GM18519 (cell line): ENCODE data around the gene PGBD2.
"Not testable (repeated sequence)": the region's sequence is repeated elsewhere in the genome, so short reads cannot be mapped to it uniquely, and the experiment has no call there.

Source experiments
- ATAC-seq: cut with Tn5 transposase; IDR thresholded peaks from one replicate; pipeline ENCODE4 v1.9.1; 2021; ENCODE audit warnings: mild to moderate bottlenecking, moderate library complexity; ENCODE audit not compliant: unreplicated experiment, low FRiP score

PGBD2 gene

GRCh38 chr1:248886237-248886895 is 19.7 kb upstream of the PGBD2 start:
- no peak for ATAC-seq

DNA sequence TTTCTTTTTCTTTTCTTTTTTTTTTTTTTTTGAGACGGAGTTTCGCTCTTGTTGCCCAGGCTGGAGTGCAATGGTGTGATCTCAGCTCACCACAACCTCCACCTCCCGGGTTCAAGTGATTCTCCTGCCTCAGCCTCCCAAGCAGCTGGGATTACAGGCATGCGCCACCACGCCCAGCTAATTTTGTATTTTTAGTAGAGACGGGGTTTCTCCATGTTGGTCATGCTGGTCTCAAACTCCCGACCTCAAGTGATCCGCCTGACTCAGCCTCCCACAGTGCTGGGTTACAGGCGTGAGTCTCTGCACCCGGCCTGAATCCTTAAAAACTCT is 16.2 kb upstream of the PGBD2 start:
- ATAC-seq: not testable (repeated sequence)

DNA sequence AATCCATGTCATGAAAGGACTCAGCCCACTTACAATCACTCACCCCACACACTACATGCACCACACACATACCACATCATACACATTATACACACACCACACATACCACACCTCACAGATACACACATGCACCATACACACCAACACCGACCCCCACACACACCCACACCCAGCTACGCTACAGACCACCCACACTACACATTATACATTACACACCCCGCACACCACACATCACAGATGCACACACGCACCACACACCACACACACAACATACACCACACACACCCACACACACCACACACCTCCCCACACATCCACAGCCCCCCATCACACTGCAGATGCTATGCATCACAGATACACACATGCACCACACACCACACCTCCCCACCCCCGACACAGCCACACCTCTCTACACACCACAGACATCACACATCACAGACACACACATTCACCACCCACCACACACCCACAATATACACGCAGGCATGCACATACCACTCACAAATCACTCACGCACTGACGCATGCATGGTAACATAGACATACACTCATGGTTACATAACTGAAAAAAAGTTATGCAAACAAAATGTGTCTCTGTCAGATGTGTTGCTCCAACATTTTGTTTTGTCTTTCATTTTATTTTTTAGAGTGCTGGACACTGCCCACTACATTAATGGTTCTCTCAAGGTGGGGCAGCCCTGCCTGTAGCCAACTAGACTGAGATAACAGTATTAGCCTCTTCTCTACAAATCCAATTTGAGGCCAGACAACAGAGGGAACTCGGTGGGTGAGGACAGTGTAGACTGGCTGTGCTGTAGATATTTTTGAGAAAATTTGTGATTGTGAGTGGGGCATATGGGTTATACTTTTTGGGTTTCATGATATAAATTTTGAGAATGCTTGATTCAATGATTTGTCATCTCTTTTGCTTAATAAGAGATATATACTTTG is 15.2 kb upstream of the PGBD2 start:
- no peak for ATAC-seq

DNA sequence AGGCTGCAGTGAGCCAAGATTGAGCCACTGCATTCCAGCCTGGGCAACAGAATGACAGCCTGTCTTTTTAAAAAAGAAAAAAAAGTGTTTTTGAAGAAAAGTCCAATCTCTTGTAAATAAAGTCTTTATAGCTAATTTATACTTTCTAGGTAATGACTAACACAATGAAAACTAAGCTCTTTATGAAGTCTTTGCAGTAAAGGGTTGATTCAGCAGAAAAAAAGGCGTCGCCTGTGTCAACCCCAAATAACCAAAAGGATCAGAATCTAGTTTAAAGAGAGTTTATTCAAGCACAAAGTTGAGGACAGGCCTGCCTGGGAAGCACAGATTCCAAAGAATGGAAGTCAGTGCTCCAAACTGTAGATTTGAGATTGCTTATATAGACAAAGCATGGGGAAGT is 14.3 kb upstream of the PGBD2 start:
- no peak for ATAC-seq

DNA sequence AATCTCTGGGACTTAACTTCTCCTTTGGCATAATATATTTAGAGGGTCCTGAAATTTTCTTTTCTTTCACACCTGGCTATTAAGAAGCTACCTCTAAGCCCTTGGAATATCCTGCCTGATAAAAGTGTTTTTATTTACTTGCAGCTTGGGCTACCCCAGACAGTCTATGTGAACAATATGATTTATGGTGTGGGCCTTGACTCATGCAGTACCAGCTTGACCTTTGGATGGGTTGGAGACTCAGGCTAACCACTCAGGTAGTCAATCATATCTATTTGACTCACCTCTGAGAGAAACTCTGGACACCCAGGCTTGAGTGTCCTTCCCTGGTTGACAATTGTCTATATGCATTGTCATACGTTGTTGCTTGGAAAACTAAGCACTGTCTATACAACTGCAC is 13.4 kb upstream of the PGBD2 start:
- no peak for ATAC-seq

DNA sequence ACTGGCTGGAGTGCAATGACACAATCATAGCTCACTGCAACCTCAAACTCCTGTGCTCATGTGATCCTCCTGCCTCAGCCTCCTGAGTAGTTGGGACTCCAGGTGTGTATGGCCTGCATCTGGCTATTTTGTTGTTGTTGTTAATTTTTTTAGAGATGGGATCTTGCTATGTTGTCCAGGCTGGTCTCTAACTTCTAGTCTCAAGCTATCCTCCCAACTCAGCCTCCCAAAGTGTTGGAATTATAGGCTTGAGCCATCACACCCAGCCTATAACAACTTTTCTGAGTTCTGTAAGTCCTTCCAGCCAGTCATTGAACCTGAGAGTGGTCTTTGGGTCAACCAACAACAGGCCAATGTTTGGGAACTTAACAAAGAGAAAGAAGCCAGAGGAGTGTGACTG is 11.2 kb upstream of the PGBD2 start:
- ATAC-seq: no peak

DNA sequence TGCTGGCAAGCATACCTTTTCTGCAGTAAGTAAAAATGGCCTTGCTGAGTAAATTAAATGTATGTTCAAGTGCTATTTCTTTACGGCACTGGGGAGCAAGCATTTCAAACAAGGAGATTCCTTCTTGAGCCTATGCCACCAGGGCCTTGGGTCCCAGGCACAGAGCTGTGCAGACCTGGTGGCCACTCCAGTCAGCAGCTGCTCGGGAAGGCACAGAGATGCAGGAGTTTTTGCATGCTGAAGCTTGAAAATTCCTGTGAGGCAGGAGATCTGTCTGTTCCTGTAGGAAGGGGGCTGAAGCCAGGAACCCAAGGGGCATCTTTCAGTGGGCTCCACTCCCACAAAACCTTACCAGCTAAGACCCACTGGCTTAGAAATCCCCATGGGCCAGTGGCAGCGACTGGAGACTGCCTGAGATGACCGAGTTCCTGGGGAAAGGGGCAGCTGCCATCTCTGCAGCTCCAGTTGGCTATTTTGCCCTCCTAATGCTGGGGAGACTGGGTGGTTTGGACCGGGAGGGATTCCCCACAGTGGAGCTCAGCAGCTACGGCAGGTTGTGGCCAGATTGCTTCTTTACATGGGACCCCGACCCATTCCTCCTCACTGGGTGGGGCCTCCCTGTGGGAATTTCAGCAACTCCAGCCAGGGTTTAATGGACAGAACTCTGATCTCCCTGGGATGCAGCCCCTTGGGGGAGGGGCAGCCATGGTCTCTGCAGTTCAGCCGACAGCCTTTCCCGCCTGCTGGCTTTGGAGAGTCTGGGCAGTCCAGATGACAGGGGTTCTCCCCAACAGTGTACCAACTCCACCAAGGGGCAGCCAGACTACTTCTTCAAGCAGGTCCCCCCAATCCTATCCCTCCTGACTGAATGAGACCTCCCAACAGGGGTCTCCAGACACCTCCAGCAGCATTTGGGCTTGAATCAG is 8.4 kb upstream of the PGBD2 start:
- no peak for ATAC-seq

- ATAC-seq: no peak
Measured at GRCh38 chr1:248900637-248901036, 5.4 kb upstream of the PGBD2 start.

DNA sequence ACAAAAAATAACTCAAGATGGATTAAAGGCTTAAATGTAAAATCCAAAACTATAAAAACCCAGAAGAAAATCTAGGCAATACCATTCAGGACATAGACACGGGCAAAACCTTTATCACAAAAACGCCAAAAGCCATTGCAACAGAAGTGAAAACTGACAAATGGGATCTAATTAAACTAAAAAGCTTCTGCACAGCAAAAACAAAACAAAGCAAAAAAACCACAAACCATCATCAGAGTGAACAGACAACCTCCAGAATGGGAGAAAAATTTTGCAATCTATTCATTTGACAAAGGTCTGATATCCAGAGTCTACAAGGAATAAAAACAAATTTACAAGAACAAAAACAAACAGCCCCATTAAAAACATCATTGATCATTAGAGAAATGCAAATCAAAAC is 4.5 kb upstream of the PGBD2 start:
- ATAC-seq: no peak

- ATAC-seq: no peak
Measured at GRCh38 chr1:248904437-248905216, 1.4 kb upstream of the PGBD2 start.

- peak; percentile 3 for ATAC-seq
Measured at GRCh38 chr1:248905662-248906008, 400 bp upstream of the PGBD2 start.

- no peak for ATAC-seq
Measured at GRCh38 chr1:248906753-248907661, 972 bp downstream of the PGBD2 start.

- no peak for ATAC-seq
Measured at GRCh38 chr1:248910761-248911160, 4.7 kb downstream of the PGBD2 start.

- no peak for ATAC-seq
Measured at GRCh38 chr1:248913933-248914332, 7.9 kb downstream of the PGBD2 start.

- ATAC-seq: no peak
Measured at GRCh38 chr1:248914796-248915381, 8.9 kb downstream of the PGBD2 start.

- ATAC-seq: no peak
Measured at GRCh38 chr1:248918131-248918530, 12.1 kb downstream of the PGBD2 start.

DNA sequence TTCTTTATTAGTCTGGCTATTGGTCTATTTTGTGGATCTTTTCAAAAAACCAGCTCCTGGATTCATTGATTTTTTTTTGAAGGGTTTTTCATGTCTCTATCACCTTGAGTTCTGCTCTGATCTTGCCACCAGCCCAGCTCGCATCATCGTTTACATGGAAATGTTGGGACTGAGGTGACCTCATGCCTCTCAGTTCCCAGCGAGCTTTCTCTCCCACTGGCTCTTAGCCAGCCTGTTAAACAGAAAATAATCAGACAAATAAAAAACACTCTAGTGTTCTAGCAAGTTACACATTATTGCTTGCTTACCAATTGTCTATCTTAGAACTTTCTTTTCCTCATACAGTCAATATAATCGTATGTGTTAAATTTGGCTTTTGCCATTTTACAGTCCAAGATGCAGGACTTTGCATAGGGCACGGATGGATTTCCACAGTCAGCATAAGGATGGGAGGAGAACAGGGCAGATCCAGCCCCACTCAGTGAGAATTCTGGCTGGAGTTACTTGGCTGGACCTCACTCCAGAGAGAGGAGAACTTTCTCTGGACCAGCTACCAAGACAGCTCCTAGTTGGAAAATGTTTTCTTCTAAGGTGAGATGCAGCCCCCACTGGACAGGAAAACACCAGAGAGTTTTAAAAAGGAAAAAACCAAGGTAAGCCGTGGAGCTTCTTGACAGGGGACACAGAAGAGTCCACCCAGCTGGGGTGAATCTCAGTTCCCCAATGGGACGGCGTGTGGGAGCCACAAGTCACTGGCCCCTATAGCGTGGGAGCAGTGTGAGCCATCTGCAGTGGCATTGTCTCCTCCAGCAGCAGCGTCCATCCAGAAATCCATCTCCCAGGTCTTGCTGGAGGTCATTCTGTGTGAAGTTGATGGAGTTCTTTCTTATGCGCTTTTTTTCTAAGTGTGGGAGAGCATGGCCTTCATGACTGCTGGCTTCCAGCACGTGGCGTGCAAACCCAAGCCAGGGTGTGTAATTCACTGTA is 17.6 kb downstream of the PGBD2 start:
- ATAC-seq: no peak
